Measurements from ENCODE around the gene RALGDS.

DNA sequence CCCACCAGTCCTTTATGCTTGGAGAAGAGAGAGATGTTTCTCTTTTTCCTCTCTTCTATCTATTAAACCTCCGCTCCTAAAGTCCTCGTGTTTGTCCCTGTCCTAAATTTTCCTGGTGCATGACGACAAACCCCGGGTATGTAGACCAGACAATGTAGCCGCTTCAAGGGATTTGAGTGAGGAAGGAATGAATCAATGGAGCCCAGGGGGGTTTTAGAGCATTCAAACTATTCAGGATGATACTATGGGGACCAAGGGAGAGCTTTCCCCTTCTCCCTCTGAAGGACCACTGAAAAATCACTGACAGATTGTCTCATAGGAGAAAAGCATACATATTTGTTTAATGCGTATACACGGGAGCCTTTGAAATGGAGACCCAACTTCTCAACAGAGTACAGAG is 40.9 kb downstream of the RALGDS start:
- TF ChIP-seq, protein P1, sequence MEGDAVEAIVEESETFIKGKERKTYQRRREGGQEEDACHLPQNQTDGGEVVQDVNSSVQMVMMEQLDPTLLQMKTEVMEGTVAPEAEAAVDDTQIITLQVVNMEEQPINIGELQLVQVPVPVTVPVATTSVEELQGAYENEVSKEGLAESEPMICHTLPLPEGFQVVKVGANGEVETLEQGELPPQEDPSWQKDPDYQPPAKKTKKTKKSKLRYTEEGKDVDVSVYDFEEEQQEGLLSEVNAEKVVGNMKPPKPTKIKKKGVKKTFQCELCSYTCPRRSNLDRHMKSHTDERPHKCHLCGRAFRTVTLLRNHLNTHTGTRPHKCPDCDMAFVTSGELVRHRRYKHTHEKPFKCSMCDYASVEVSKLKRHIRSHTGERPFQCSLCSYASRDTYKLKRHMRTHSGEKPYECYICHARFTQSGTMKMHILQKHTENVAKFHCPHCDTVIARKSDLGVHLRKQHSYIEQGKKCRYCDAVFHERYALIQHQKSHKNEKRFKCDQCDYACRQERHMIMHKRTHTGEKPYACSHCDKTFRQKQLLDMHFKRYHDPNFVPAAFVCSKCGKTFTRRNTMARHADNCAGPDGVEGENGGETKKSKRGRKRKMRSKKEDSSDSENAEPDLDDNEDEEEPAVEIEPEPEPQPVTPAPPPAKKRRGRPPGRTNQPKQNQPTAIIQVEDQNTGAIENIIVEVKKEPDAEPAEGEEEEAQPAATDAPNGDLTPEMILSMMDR (IDR thresholded peaks at IDR 0.05; ENCODE audit: insufficient read depth, low read length): no peak
- TF ChIP-seq GABPA (IDR thresholded peaks at IDR 0.05; ENCODE audit: low read depth) (no peak), POLR2AphosphoS5 (IDR thresholded peaks at IDR 0.05; ENCODE audit: low read depth) (no peak), SPI1 (IDR thresholded peaks at IDR 0.05; ENCODE audit: borderline replicate concordance, low read depth) (no peak)
- TF ChIP-seq, protein P2, sequence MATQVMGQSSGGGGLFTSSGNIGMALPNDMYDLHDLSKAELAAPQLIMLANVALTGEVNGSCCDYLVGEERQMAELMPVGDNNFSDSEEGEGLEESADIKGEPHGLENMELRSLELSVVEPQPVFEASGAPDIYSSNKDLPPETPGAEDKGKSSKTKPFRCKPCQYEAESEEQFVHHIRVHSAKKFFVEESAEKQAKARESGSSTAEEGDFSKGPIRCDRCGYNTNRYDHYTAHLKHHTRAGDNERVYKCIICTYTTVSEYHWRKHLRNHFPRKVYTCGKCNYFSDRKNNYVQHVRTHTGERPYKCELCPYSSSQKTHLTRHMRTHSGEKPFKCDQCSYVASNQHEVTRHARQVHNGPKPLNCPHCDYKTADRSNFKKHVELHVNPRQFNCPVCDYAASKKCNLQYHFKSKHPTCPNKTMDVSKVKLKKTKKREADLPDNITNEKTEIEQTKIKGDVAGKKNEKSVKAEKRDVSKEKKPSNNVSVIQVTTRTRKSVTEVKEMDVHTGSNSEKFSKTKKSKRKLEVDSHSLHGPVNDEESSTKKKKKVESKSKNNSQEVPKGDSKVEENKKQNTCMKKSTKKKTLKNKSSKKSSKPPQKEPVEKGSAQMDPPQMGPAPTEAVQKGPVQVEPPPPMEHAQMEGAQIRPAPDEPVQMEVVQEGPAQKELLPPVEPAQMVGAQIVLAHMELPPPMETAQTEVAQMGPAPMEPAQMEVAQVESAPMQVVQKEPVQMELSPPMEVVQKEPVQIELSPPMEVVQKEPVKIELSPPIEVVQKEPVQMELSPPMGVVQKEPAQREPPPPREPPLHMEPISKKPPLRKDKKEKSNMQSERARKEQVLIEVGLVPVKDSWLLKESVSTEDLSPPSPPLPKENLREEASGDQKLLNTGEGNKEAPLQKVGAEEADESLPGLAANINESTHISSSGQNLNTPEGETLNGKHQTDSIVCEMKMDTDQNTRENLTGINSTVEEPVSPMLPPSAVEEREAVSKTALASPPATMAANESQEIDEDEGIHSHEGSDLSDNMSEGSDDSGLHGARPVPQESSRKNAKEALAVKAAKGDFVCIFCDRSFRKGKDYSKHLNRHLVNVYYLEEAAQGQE (IDR thresholded peaks at IDR 0.05; ENCODE audit: insufficient replicate concordance, low read depth): no peak
